Psoas muscle (tissue), 8 donors: Measurements from ENCODE around the gene ARHGAP42. TPM values are rescaled to one million over a fixed set of nuclear protein-coding genes. Genes with fewer than 3 reads are reported as not detected.
"Not testable (repeated sequence)": the region's sequence is repeated elsewhere in the genome, so short reads cannot be mapped to it uniquely, and the experiment has no call there.

ENCODE experiments used
- ATAC-seq, 4 donors: fragments of 200-7000 bp; cut with Tn5 transposase; one replicate each; pipeline ENCODE4 v1.9.1; 2020; ENCODE audit warnings: moderate library complexity in 3 of 4, mild to moderate bottlenecking in 2 of 4
- DNase-seq, 2 donors: peaks; one replicate each; pipeline ENCODE4 v3.0.0-alpha.2; 2020
- H3K27ac ChIP-seq: fragments of 200-600 bp; one replicate; pipeline ENCODE4 v1.8.0; 2022
- H3K27me3 ChIP-seq, 3 donors: fragments of 200-600 bp in 1 of 3; one replicate each; pipeline versions ENCODE4 v1.6.1 to v1.8.0; 2013 to 2022; ENCODE audit warnings: low read length in 2 of 3, mild to moderate bottlenecking in 2 of 3, moderate library complexity in 1 of 3; ENCODE audit not compliant: insufficient read depth in 3 of 3
- H3K36me3 ChIP-seq, 2 donors: fragments of 200-600 bp in 1 of 2; one replicate each; pipeline versions ENCODE4 v1.6.1 to v1.8.0; 2013 to 2022; ENCODE audit warnings: low read depth in 1 of 2, mild to moderate bottlenecking in 1 of 2, moderate library complexity in 1 of 2; ENCODE audit not compliant: insufficient read depth in 1 of 2
- H3K4me1 ChIP-seq: fragments of 200-600 bp; one replicate; pipeline ENCODE4 v1.8.0; 2022
- H3K4me3 ChIP-seq: fragments of 200-600 bp; one replicate; pipeline ENCODE4 v1.8.0; 2022; ENCODE audit warnings: mild to moderate bottlenecking
- H3K9me3 ChIP-seq: fragments of 200-600 bp; one replicate; pipeline ENCODE4 v1.8.0; 2022
- CTCF ChIP-seq: fragments of 200-600 bp; IDR thresholded peaks from one replicate; pipeline ENCODE4 v1.8.0; 2022; ENCODE audit warnings: antibody characterized with exemption
- WGBS, 3 donors: extraction: QIAGEN DNeasy Blood & Tissue Kit; methylation state at CpG; one replicate each; pipeline versions ENCODE4 v1.1.6 to v1.1.7; 2013; 5-methylcytosine and 5-hydroxymethylcytosine counted together
- intact Hi-C, 2 donors: fragments of 100-400 bp; cut with DNase I; formaldehyde crosslinking; loops; one replicate each; pipeline versions ENCODE4 v1.11.0 to v1.14.2; 2022
- polyA plus RNA-seq, 3 donors: library from polyadenylated mRNA; stranded (reverse); fragments of 200-250 nt; gene quantifications; one replicate each; pipeline ENCODE4 v1.2.3, GENCODE V29; 2013
- total RNA-seq, 4 donors: library from RNA; stranded (reverse); fragmentation: NEBNext Ultra II Directional in 2 of 4; extraction: Animal tissue kit (Norgen Biotek cat#: 25700) in 2 of 4; gene quantifications; one replicate each; pipeline versions ENCODE4 v1.2.1 to v1.2.4, GENCODE V29; 2021 to 2023
- donor health status: healthy with polysubstance abuse.
- donor health status: DM: no; HTN: no; CAD: no; lungs with moderate emphysema.
- donor health status: Bipolar disorder and iron deficiency.
- donor health status: healthy.
- donor health status: DM: yes; HTN: yes; CAD: no.
- donor health status: DM: no; HTN: no; CAD: no.
- donor health status: DM: no; HTN: no; CAD: no.
- donor health status: DM: yes; HTN: yes; CAD: no.

The ARHGAP42 gene
- total and polyA plus RNA-seq, 7 donors: 3.8 to 12.3 (median 7.2) TPM

GRCh38 chr11:101010899-101011298 lies 323.8 kb downstream of the ARHGAP42 start:
- DNase-seq (no peak), ATAC-seq (no peak)

GRCh38 chr11:101011881-101012280 lies 324.8 kb downstream of the ARHGAP42 start:
- no peak for TF ChIP-seq CTCF
- Histone ChIP-seq H3K27ac (no peak overlapping the region), H3K27me3 (no peaks in the 10 kb centered on the region), H3K4me3 (no peak overlapping the region), H3K9me3 (no peaks in the 10 kb centered on the region), H3K36me3 (no peaks in the 10 kb centered on the region), H3K4me1 (no peaks in the 10 kb centered on the region)
- ATAC-seq (no peak), DNase-seq (no peak)
- intact Hi-C loops: no loop called here
- 54 to 76% (median 62%) methylated on average over 5 of the region's 5 CpGs for WGBS, 3 donors

More at GRCh38 chr11:101010899-101011298, 323.8 kb downstream of the ARHGAP42 start:
- Histone ChIP-seq H3K4me1 (no peaks in the 10 kb centered on the region), H3K4me3 (no peak overlapping the region), H3K27me3 (no peaks in the 10 kb centered on the region), H3K36me3 (no peaks in the 10 kb centered on the region), H3K9me3 (no peaks in the 10 kb centered on the region), H3K27ac (no peak overlapping the region)
- intact Hi-C loops: no loop called here
- 78 to 80% (median 78%) methylated on average over 5 of the region's 5 CpGs for WGBS, 3 donors
- TF ChIP-seq CTCF: no peak

- H3K4me1 ChIP-seq, H3K36me3 ChIP-seq, H3K27ac ChIP-seq, intact Hi-C loops, H3K4me3 ChIP-seq, H3K9me3 ChIP-seq, H3K27me3 ChIP-seq, DNase-seq, ATAC-seq: not testable (repeated sequence)
Observed at GRCh38 chr11:101013702-101014101, 326.6 kb downstream of the ARHGAP42 start.

GRCh38 chr11:101014600-101015285 lies 327.7 kb downstream of the ARHGAP42 start:
- intact Hi-C loops: no loop called here
- H3K36me3 ChIP-seq: no peaks in the 10 kb centered on the region
- DNase-seq (no peak), ATAC-seq (no peak)
- H3K9me3 ChIP-seq: no peaks in the 10 kb centered on the region
- no peak for TF ChIP-seq CTCF
- no peak overlapping the region for H3K27ac ChIP-seq
- H3K4me1 ChIP-seq: no peaks in the 10 kb centered on the region
- no peak overlapping the region for H3K4me3 ChIP-seq
- no peaks in the 10 kb centered on the region for H3K27me3 ChIP-seq

- intact Hi-C loops: no loop called here
- 83 to 95% (median 86%) methylated on average over 1 of the region's 1 CpG for WGBS, 3 donors
- Histone ChIP-seq H3K27ac (no peak overlapping the region), H3K36me3 (no peaks in the 10 kb centered on the region), H3K4me3 (no peak overlapping the region), H3K27me3 (no peaks in the 10 kb centered on the region), H3K4me1 (no peaks in the 10 kb centered on the region), H3K9me3 (no peaks in the 10 kb centered on the region)
- DNase-seq (no peak), ATAC-seq (no peak)
- TF ChIP-seq CTCF: no peak
Observed at GRCh38 chr11:101019870-101020269, 332.8 kb downstream of the ARHGAP42 start.
